Spleen (tissue), 11 donors: ENCODE measurements around the gene PLB1. TPM values are rescaled to one million over a fixed set of nuclear protein-coding genes. Genes with fewer than 3 reads are reported as not detected.

Experiments used
- DNase-seq: peaks from one replicate; pipeline ENCODE4 v3.0.0-alpha.2; 2020
- H3K27ac ChIP-seq, 8 donors: fragments of 200-600 bp; sonication (generic) in 7 of 8; 1 replicate in 4 of 8; 2 replicates in 4 of 8; pipeline versions ENCODE4 v1.5.0 to v1.8.0; 2016 to 2021; ENCODE audit warnings: inconsistent platforms in 4 of 8, mild to moderate bottlenecking in 4 of 8, moderate library complexity in 1 of 8
- H3K27me3 ChIP-seq, 7 donors: fragments of 200-600 bp; sonication (generic) in 6 of 7; replicated peaks in 1 of 7; 1 replicate in 4 of 7; 2 replicates in 3 of 7; pipeline versions ENCODE4 v1.5.0 to v1.8.0; 2016 to 2021; ENCODE audit warnings: inconsistent platforms in 3 of 7, mild to moderate bottlenecking in 1 of 7
- H3K36me3 ChIP-seq, 6 donors: fragments of 200-600 bp; sonication (generic) in 5 of 6; 1 replicate in 4 of 6; 2 replicates in 2 of 6; pipeline versions ENCODE4 v1.5.0 to v1.8.0; 2016 to 2021; ENCODE audit warnings: inconsistent platforms in 2 of 6
- H3K4me1 ChIP-seq, 6 donors: fragments of 200-600 bp; sonication (generic) in 5 of 6; 1 replicate in 3 of 6; 2 replicates in 3 of 6; pipeline versions ENCODE4 v1.5.0 to v1.8.0; 2016 to 2021; ENCODE audit warnings: inconsistent platforms in 3 of 6
- H3K4me3 ChIP-seq, 8 donors: fragments of 200-600 bp; sonication (generic) in 7 of 8; 1 replicate in 4 of 8; 2 replicates in 4 of 8; pipeline versions ENCODE4 v1.5.0 to v1.8.0; 2016 to 2021; ENCODE audit warnings: inconsistent platforms in 4 of 8, mild to moderate bottlenecking in 4 of 8, moderate library complexity in 2 of 8
- H3K9me3 ChIP-seq, 8 donors: fragments of 200-600 bp; sonication (generic) in 7 of 8; 1 replicate in 4 of 8; 2 replicates in 4 of 8; pipeline versions ENCODE4 v1.5.0 to v1.8.0; 2016 to 2021; ENCODE audit warnings: inconsistent platforms in 4 of 8
- CTCF ChIP-seq, 11 experiments: fragments of 200-600 bp in 7 of 11; fragments of 450-650 bp in 4 of 11; sonication (generic) in 4 of 11; IDR thresholded peaks in 8 of 11; conservative IDR thresholded peaks in 3 of 11; 1 replicate in 7 of 11; 2 replicates in 4 of 11; pipeline versions ENCODE4 v1.4.0 to v1.8.0; 2016 to 2021; ENCODE audit warnings: antibody characterized with exemption in 11 of 11, inconsistent platforms in 4 of 11, mild to moderate bottlenecking in 1 of 11
- POLR2A ChIP-seq, 3 donors: fragments of 450-650 bp; IDR thresholded peaks; one replicate each; pipeline ENCODE4 v1.5.1; 2017; ENCODE audit warnings: antibody characterized with exemption in 3 of 3, mild to moderate bottlenecking in 1 of 3
- POLR2AphosphoS5 ChIP-seq, 3 donors: sonication (generic); formaldehyde crosslinking; IDR thresholded peaks; one replicate each; pipeline ENCODE4 v1.5.1; 2017; ENCODE audit warnings: antibody characterized with exemption in 3 of 3
- WGBS, 5 donors: extraction: QIAGEN DNeasy Blood & Tissue Kit in 3 of 5; methylation state at CpG; one replicate each; pipeline versions ENCODE4 v1.1.5 to v1.1.7; 2013 to 2018; 5-methylcytosine and 5-hydroxymethylcytosine counted together
- intact Hi-C: fragments of 100-400 bp; cut with DNase I; formaldehyde crosslinking; loops from one replicate; pipeline ENCODE4 v1.15.0; 2023; ENCODE audit warnings: low total_unique reads
- polyA plus RNA-seq, 3 donors: library from polyadenylated mRNA; stranded (reverse); fragments of 200-250 nt; gene quantifications; one replicate each; pipeline ENCODE4 v1.2.1, GENCODE V29; 2013
- total RNA-seq, 7 donors: library from RNA; depleted of rRNA in 3 of 7; stranded (reverse); fragments of >200 nt in 3 of 7; fragmentation: NEBNext Ultra II Directional in 4 of 7; extraction: Animal tissue kit (Norgen Biotek cat#: 25700) in 4 of 7; gene quantifications; one replicate each; pipeline versions ENCODE4 v1.1.0 to v1.2.1, GENCODE V29; 2016 to 2021
- donor health status: healthy with polysubstance abuse.
- donor health status: DM: no; HTN: no; CAD: no; lungs with moderate emphysema.
- donor health status: DM: no; HTN: no; CAD: no.
- donor health status: Bipolar disorder and iron deficiency.
- donor health status: healthy.
- donor health status: DM: no; HTN: no; CAD: no.
- donor health status: DM: yes; HTN: yes; CAD: no.

The PLB1 gene
- total and polyA plus RNA-seq, 10 donors: 3.8 to 45.7 (median 13.9) TPM

GRCh38 chr2:28556303-28556702, 60.4 kb downstream of the PLB1 start:
- no peak for DNase-seq
- H3K4me1 ChIP-seq: no peaks in the 10 kb centered on the region
- WGBS, 5 donors: 86 to 95% (median 93%) methylated on average over 4 of the region's 4 CpGs
- H3K4me3 ChIP-seq: no peak overlapping the region
- H3K9me3 ChIP-seq: no peaks in the 10 kb centered on the region
- no peak overlapping the region for H3K27ac ChIP-seq
- intact Hi-C loops: no loop called here
- no peaks in the 10 kb centered on the region for H3K27me3 ChIP-seq
- no peaks in the 10 kb centered on the region for H3K36me3 ChIP-seq
- TF ChIP-seq POLR2A (IDR thresholded peaks at IDR 0.05) (no peak), CTCF (IDR thresholded peaks at IDR 0.05 in 8 of 11, conservative IDR thresholded peaks at IDR 0.05 in 3 of 11) (no peak), POLR2AphosphoS5 (IDR thresholded peaks at IDR 0.05) (no peak)

- 75 to 90% (median 81%) methylated on average over 6 of the region's 6 CpGs for WGBS, 5 donors
- Histone ChIP-seq H3K27ac (no peak overlapping the region), H3K9me3 (no peaks in the 10 kb centered on the region), H3K27me3 (no peaks in the 10 kb centered on the region), H3K4me1 (no peaks in the 10 kb centered on the region), H3K36me3 (no peaks in the 10 kb centered on the region), H3K4me3 (no peak overlapping the region)
- no peak for TF ChIP-seq POLR2A (IDR thresholded peaks at IDR 0.05)
- intact Hi-C loops: no loop called here
- no peak for DNase-seq
Measured at GRCh38 chr2:28557389-28558131, 61.7 kb downstream of the PLB1 start.

GRCh38 chr2:28558158-28558820, 62.4 kb downstream of the PLB1 start:
- no peaks in the 10 kb centered on the region for H3K36me3 ChIP-seq
- 81 to 84% (median 82%) methylated on average over 5 of the region's 5 CpGs for WGBS, 5 donors
- intact Hi-C loops: no loop called here
- no peak for TF ChIP-seq POLR2AphosphoS5 (IDR thresholded peaks at IDR 0.05)
- no peak overlapping the region for H3K4me3 ChIP-seq
- H3K27me3 ChIP-seq: no peaks in the 10 kb centered on the region
- H3K27ac ChIP-seq: no peak overlapping the region
- no peak for DNase-seq
- H3K9me3 ChIP-seq: no peaks in the 10 kb centered on the region
- H3K4me1 ChIP-seq: no peaks in the 10 kb centered on the region

- H3K9me3 ChIP-seq: no peaks in the 10 kb centered on the region
Measured at GRCh38 chr2:28558918-28559317, 63.1 kb downstream of the PLB1 start.

More at GRCh38 chr2:28558918-28559317, 63.1 kb downstream of the PLB1 start:
- H3K27ac ChIP-seq: no peak overlapping the region
- TF ChIP-seq POLR2A (IDR thresholded peaks at IDR 0.05) (no peak), POLR2AphosphoS5 (IDR thresholded peaks at IDR 0.05) (no peak), CTCF (IDR thresholded peaks at IDR 0.05 in 8 of 11, conservative IDR thresholded peaks at IDR 0.05 in 3 of 11) (no peak)
- DNase-seq: no peak
- no peaks in the 10 kb centered on the region for H3K36me3 ChIP-seq
- whole genome bisulfite sequencing, 5 donors: 85 to 88% (median 88%) methylated on average over 4 of the region's 4 CpGs
- no peaks in the 10 kb centered on the region for H3K4me1 ChIP-seq
- no peaks in the 10 kb centered on the region for H3K27me3 ChIP-seq
- no peak overlapping the region for H3K4me3 ChIP-seq
- intact Hi-C loops: no loop called here
